Measurements from ENCODE around the gene CNPPD1.

GRCh38 chr2:219126555-219126954 is 50.2 kb downstream of the CNPPD1 start:
- TF ChIP-seq CTCF (IDR thresholded peaks at IDR 0.05): no peak
- no peak for TF ChIP-seq POLR2A (IDR thresholded peaks at IDR 0.05)
